Measurements from ENCODE around the gene PSMB7.

- TF ChIP-seq ZNF501 (CRISPR knock-in tag; IDR thresholded peaks at IDR 0.05) (no peak), ZFX (CRISPR knock-in tag; IDR thresholded peaks at IDR 0.05; ENCODE audit: low read depth) (no peak), MEF2D (CRISPR knock-in tag; IDR thresholded peaks at IDR 0.05) (no peak), ATF3 (CRISPR knock-in tag; IDR thresholded peaks at IDR 0.05) (no peak), ZNF816 (CRISPR knock-in tag; IDR thresholded peaks at IDR 0.05; ENCODE audit: borderline replicate concordance) (no peak), ZBTB34 (CRISPR knock-in tag; IDR thresholded peaks at IDR 0.05) (no peak), KDM4B (CRISPR knock-in tag; IDR thresholded peaks at IDR 0.05) (no peak), ZNF10 (CRISPR knock-in tag; IDR thresholded peaks at IDR 0.05; ENCODE audit: borderline replicate concordance, low read depth) (no peak), ZNF570 (CRISPR knock-in tag; IDR thresholded peaks at IDR 0.05; ENCODE audit: borderline replicate concordance) (no peak)
Observed at GRCh38 chr9:124381170-124381945, 33.9 kb downstream of the PSMB7 start.
